Right lobe of liver (tissue), 6 donors: ENCODE results near the gene GPR158. TPM values are rescaled to one million over a fixed set of nuclear protein-coding genes. Genes with fewer than 3 reads are reported as not detected.

Experiments
- ATAC-seq, 4 donors: fragments of 200-7000 bp; cut with Tn5 transposase; one replicate each; pipeline ENCODE4 v1.9.1; 2020; ENCODE audit warnings: mild to moderate bottlenecking in 4 of 4, moderate library complexity in 4 of 4
- DNase-seq, 3 donors: peaks; one replicate each; pipeline ENCODE4 v3.0.0-alpha.2; 2020
- H3K27ac ChIP-seq, 3 donors: fragments of 200-600 bp; one replicate each; pipeline ENCODE4 v1.8.0; 2022
- H3K27me3 ChIP-seq, 2 donors: fragments of 200-600 bp; one replicate each; pipeline ENCODE4 v1.8.0; 2022
- H3K36me3 ChIP-seq, 4 donors: fragments of 200-600 bp; sonication (generic) in 1 of 4; one replicate each; pipeline versions ENCODE4 v1.5.1 to v1.8.0; 2017 to 2022; ENCODE audit warnings: control low read depth in 1 of 4
- H3K4me1 ChIP-seq, 4 donors: fragments of 200-600 bp; sonication (generic) in 1 of 4; one replicate each; pipeline versions ENCODE4 v1.5.1 to v1.8.0; 2017 to 2022; ENCODE audit warnings: control low read depth in 1 of 4
- H3K4me3 ChIP-seq, 3 donors: fragments of 200-600 bp; one replicate each; pipeline ENCODE4 v1.8.0; 2022
- H3K9me3 ChIP-seq, 4 donors: fragments of 200-600 bp; sonication (generic) in 1 of 4; one replicate each; pipeline versions ENCODE4 v1.5.1 to v1.8.0; 2017 to 2022; ENCODE audit warnings: control low read depth in 1 of 4
- CTCF ChIP-seq, 4 donors: fragments of 200-600 bp in 3 of 4; fragments of 450-650 bp in 1 of 4; IDR thresholded peaks; one replicate each; pipeline versions ENCODE4 v1.5.1 to v1.8.0; 2016 to 2022; ENCODE audit warnings: antibody characterized with exemption in 4 of 4, mild to moderate bottlenecking in 2 of 4
- POLR2A ChIP-seq: fragments of 450-650 bp; IDR thresholded peaks from one replicate; pipeline ENCODE4 v1.6.1; 2017; ENCODE audit warnings: antibody characterized with exemption, mild to moderate bottlenecking
- WGBS: methylation state at CpG from one replicate; pipeline ENCODE4 v1.1.6; 2018; ENCODE audit warnings: low coverage, low lambda C conversion rate; ENCODE audit not compliant: insufficient coverage; ENCODE audit errors: missing lambda C conversion rate; 5-methylcytosine and 5-hydroxymethylcytosine counted together
- intact Hi-C, 2 donors: fragments of 100-400 bp; cut with DNase I; formaldehyde crosslinking; loops; one replicate each; pipeline versions ENCODE4 v1.11.2 to v1.14.1; 2022
- total RNA-seq, 6 experiments: library from RNA; depleted of rRNA in 2 of 6; stranded (reverse); fragments of >200 nt in 2 of 6; fragmentation: NEBNext Ultra II Directional in 3 of 6; extraction: Animal tissue kit (Norgen Biotek cat#: 25700) in 3 of 6; gene quantifications; one replicate each; pipeline versions ENCODE4 v1.1.0 to v1.2.4, GENCODE V29; 2016 to 2023
- donor health status: DM: no; HTN: yes; CAD: no.
- donor health status: DM: no; HTN: no; CAD: no.
- donor health status: DM: no; HTN: no; CAD: no.
- donor health status: DM: no; HTN: yes; CAD: no.
- donor health status: DM: no; HTN: yes; CAD: no.

The GPR158 gene
- total RNA-seq, 6 experiments from 2014 or later = 0.04 to 0.14 TPM; not detected in 4

GRCh38 chr10:25575343-25575742, 400.5 kb downstream of the GPR158 start:
- Histone ChIP-seq H3K4me3 (no peak overlapping the region), H3K4me1 (no peaks in the 10 kb centered on the region), H3K9me3 (no peaks in the 10 kb centered on the region), H3K36me3 (no peaks in the 10 kb centered on the region), H3K27me3 (no peaks in the 10 kb centered on the region), H3K27ac (no peak overlapping the region)
- ATAC-seq (no peak), DNase-seq (no peak)
- 49% methylated on average over 5 of the region's 7 CpGs for WGBS
- TF ChIP-seq POLR2A = no peak
- no peak for TF ChIP-seq CTCF (IDR thresholded peaks at IDR 0.05)
- intact Hi-C loops = no loop called here

GRCh38 chr10:25578061-25578460, 403.3 kb downstream of the GPR158 start:
- ATAC-seq (no peak), DNase-seq (no peak)
- intact Hi-C loops = no loop called here
- Histone ChIP-seq H3K4me3 (no peak overlapping the region), H3K36me3 (no peaks in the 10 kb centered on the region), H3K27ac (no peak overlapping the region), H3K4me1 (no peaks in the 10 kb centered on the region), H3K27me3 (no peaks in the 10 kb centered on the region), H3K9me3 (no peaks in the 10 kb centered on the region)
- TF ChIP-seq CTCF (IDR thresholded peaks at IDR 0.05) (no peak), POLR2A (no peak)
- 41% methylated on average over 4 of the region's 4 CpGs for WGBS

GRCh38 chr10:25582961-25583360, 408.2 kb downstream of the GPR158 start:
- H3K27me3 ChIP-seq = no peaks in the 10 kb centered on the region
- H3K4me1 ChIP-seq = no peaks in the 10 kb centered on the region
- H3K4me3 ChIP-seq = no peak overlapping the region
- intact Hi-C loops = no loop called here
- ATAC-seq = no peak
- TF ChIP-seq POLR2A (no peak), CTCF (IDR thresholded peaks at IDR 0.05) (no peak)
- 51% methylated on average over 5 of the region's 6 CpGs for WGBS
- H3K36me3 ChIP-seq = no peaks in the 10 kb centered on the region
- H3K9me3 ChIP-seq = no peaks in the 10 kb centered on the region
- H3K27ac ChIP-seq = no peak overlapping the region
- DNase-seq = no peak

- ATAC-seq = no peak
- Histone ChIP-seq H3K27me3 (no peaks in the 10 kb centered on the region), H3K4me3 (no peak overlapping the region), H3K36me3 (no peaks in the 10 kb centered on the region), H3K27ac (no peak overlapping the region), H3K9me3 (no peaks in the 10 kb centered on the region), H3K4me1 (no peaks in the 10 kb centered on the region)
- WGBS = 36% methylated on average over 4 of the region's 4 CpGs
- intact Hi-C loops = no loop called here
- no peak for TF ChIP-seq CTCF (IDR thresholded peaks at IDR 0.05)
- no peak for TF ChIP-seq POLR2A
- no peak for DNase-seq
These were observed 425.9 kb downstream of the GPR158 start for GRCh38 chr10:25600651-25601050.

GRCh38 chr10:25604591-25604990, 429.8 kb downstream of the GPR158 start:
- WGBS = 20% methylated on average over 4 of the region's 4 CpGs
- TF ChIP-seq POLR2A (no peak), CTCF (IDR thresholded peaks at IDR 0.05) (no peak)
- no peaks in the 10 kb centered on the region for H3K27me3 ChIP-seq
- H3K4me1 ChIP-seq = no peaks in the 10 kb centered on the region
- intact Hi-C loops = no loop called here
- no peak overlapping the region for H3K4me3 ChIP-seq
- H3K36me3 ChIP-seq = no peaks in the 10 kb centered on the region
- ATAC-seq (no peak), DNase-seq (no peak)
- no peak overlapping the region for H3K27ac ChIP-seq
- no peaks in the 10 kb centered on the region for H3K9me3 ChIP-seq
